ENCODE measurements around the gene CCDC192.
"Not testable (repeated sequence)": the region's sequence is repeated elsewhere in the genome, so short reads cannot be mapped to it uniquely, and the experiment has no call there.

CCDC192 gene

GRCh38 chr5:127769386-127769785, 66.2 kb downstream of the CCDC192 start:
- no peak for DNase-seq

- DNase-seq, result no peak
Observed at GRCh38 chr5:127770272-127770671, 67.1 kb downstream of the CCDC192 start.

GRCh38 chr5:127772531-127772930, 69.3 kb downstream of the CCDC192 start:
- DNase-seq, result no peak

- DNase-seq, result no peak
Observed at GRCh38 chr5:127774221-127774620, 71.0 kb downstream of the CCDC192 start.

GRCh38 chr5:127776477-127776876, 73.3 kb downstream of the CCDC192 start:
- no peak for DNase-seq

GRCh38 chr5:127777957-127778356, 74.8 kb downstream of the CCDC192 start:
- DNase-seq, result no peak

GRCh38 chr5:127782450-127782849, 79.3 kb downstream of the CCDC192 start:
- DNase-seq, result not testable (repeated sequence)

GRCh38 chr5:127785098-127785927, 82.1 kb downstream of the CCDC192 start:
- no peak for DNase-seq

GRCh38 chr5:127791439-127791838, 88.2 kb downstream of the CCDC192 start:
- no peak for DNase-seq

- not testable (repeated sequence) for DNase-seq
Observed at GRCh38 chr5:127791908-127792307, 88.7 kb downstream of the CCDC192 start.

GRCh38 chr5:127793052-127793451, 89.9 kb downstream of the CCDC192 start:
- no peak for DNase-seq

- no peak for DNase-seq
Observed at GRCh38 chr5:127793879-127794278, 90.7 kb downstream of the CCDC192 start.

GRCh38 chr5:127796211-127796610, 93.0 kb downstream of the CCDC192 start:
- DNase-seq, result no peak

GRCh38 chr5:127799293-127799905, 96.2 kb downstream of the CCDC192 start:
- no peak for DNase-seq

GRCh38 chr5:127801751-127802476, 98.7 kb downstream of the CCDC192 start:
- DNase-seq, result no peak

GRCh38 chr5:127802477-127802865, 99.3 kb downstream of the CCDC192 start:
- DNase-seq, result no peak

GRCh38 chr5:127804886-127805426, 101.8 kb downstream of the CCDC192 start:
- DNase-seq, result no peak

- no peak for DNase-seq
Observed at GRCh38 chr5:127805448-127805847, 102.3 kb downstream of the CCDC192 start.

GRCh38 chr5:127806776-127807175, 103.6 kb downstream of the CCDC192 start:
- no peak for DNase-seq

- no peak for DNase-seq
Observed at GRCh38 chr5:127809533-127809932, 106.3 kb downstream of the CCDC192 start.

GRCh38 chr5:127810017-127810416, 106.8 kb downstream of the CCDC192 start:
- no peak for DNase-seq

GRCh38 chr5:127810707-127811490, 107.7 kb downstream of the CCDC192 start:
- DNase-seq, result no peak

- no peak for DNase-seq
Observed at GRCh38 chr5:127812570-127812969, 109.4 kb downstream of the CCDC192 start.

Data from NCI-H82 (cell line).